Measurements from ENCODE around the gene PRTFDC1. TPM values are rescaled to one million over a fixed set of nuclear protein-coding genes. Genes with fewer than 3 reads are reported as not detected.

The PRTFDC1 gene
- total RNA-seq, 1 experiment from 2014 or later, result 22.7 TPM

GRCh38 chr10:24821986-24822385 lies 130.4 kb downstream of the PRTFDC1 start:
- Mint-ChIP-seq H3K27ac (ENCODE audit: unreplicated experiment) (no peak overlapping the region), H3K36me3 (ENCODE audit: insufficient read depth, unreplicated experiment) (no peaks in the 10 kb centered on the region), H3K4me3 (ENCODE audit: low read depth, unreplicated experiment) (no peak overlapping the region), H3K4me1 (ENCODE audit: low read depth, unreplicated experiment) (peaks cover 26% of the 10 kb centered on the region), H3K9me3 (ENCODE audit: low read depth, unreplicated experiment) (no peaks in the 10 kb centered on the region), H3K27me3 (ENCODE audit: unreplicated experiment) (no peaks in the 10 kb centered on the region)
- CTCF ChIA-PET, result no interaction called here
- BruUV-seq (replicated peaks), result no TSS peak
- intact Hi-C loops (cut with micrococcal nuclease; ENCODE audit: unreplicated experiment), result loop anchor here (5.0 kb wide), 1 partner anchor 105 kb away; no protein-coding TSS in a partner anchor
- no peak for TF ChIP-seq CTCF (IDR thresholded peaks at IDR 0.05; ENCODE audit: unreplicated experiment)
- DNase-seq, result peak; percentile 39

- H3K27ac Mint-ChIP-seq (ENCODE audit: unreplicated experiment), result no peak overlapping the region
- H3K4me1 Mint-ChIP-seq (ENCODE audit: low read depth, unreplicated experiment), result peaks cover 25% of the 10 kb centered on the region
- H3K27me3 Mint-ChIP-seq (ENCODE audit: unreplicated experiment), result no peaks in the 10 kb centered on the region
- no TSS peak for BruUV-seq (replicated peaks)
- H3K9me3 Mint-ChIP-seq (ENCODE audit: low read depth, unreplicated experiment), result no peaks in the 10 kb centered on the region
- CTCF ChIA-PET, result no interaction called here
- intact Hi-C loops (cut with micrococcal nuclease; ENCODE audit: unreplicated experiment), result no loop called here
- no peak for DNase-seq
- H3K36me3 Mint-ChIP-seq (ENCODE audit: insufficient read depth, unreplicated experiment), result no peaks in the 10 kb centered on the region
- no peak overlapping the region for H3K4me3 Mint-ChIP-seq (ENCODE audit: low read depth, unreplicated experiment)
- TF ChIP-seq CTCF (IDR thresholded peaks at IDR 0.05; ENCODE audit: unreplicated experiment), result no peak
Measured at GRCh38 chr10:24816868-24817396, 135.5 kb downstream of the PRTFDC1 start.

GRCh38 chr10:24814568-24815313 lies 137.7 kb downstream of the PRTFDC1 start:
- Mint-ChIP-seq H3K9me3 (ENCODE audit: low read depth, unreplicated experiment) (no peaks in the 10 kb centered on the region), H3K27me3 (ENCODE audit: unreplicated experiment) (no peaks in the 10 kb centered on the region), H3K27ac (ENCODE audit: unreplicated experiment) (peak overlapping the region; percentile 35), H3K4me1 (ENCODE audit: low read depth, unreplicated experiment) (peaks cover 12% of the 10 kb centered on the region), H3K36me3 (ENCODE audit: insufficient read depth, unreplicated experiment) (no peaks in the 10 kb centered on the region), H3K4me3 (ENCODE audit: low read depth, unreplicated experiment) (no peak overlapping the region)
- intact Hi-C loops (cut with micrococcal nuclease; ENCODE audit: unreplicated experiment), result no loop called here
- BruUV-seq (replicated peaks), result no TSS peak
- peak; percentile 80 for DNase-seq
- CTCF ChIA-PET, result interaction anchor here (0.6 to 1.7 kb wide), 5 partner anchors 10 to 297 kb away, joined by 3 to 6 read pairs (median 4); no protein-coding TSS in a partner anchor
- TF ChIP-seq CTCF (IDR thresholded peaks at IDR 0.05; ENCODE audit: unreplicated experiment), result no peak

- no peaks in the 10 kb centered on the region for H3K9me3 Mint-ChIP-seq (ENCODE audit: low read depth, unreplicated experiment)
- peak overlapping the region; percentile 74 for H3K27ac Mint-ChIP-seq (ENCODE audit: unreplicated experiment)
- no TSS peak for BruUV-seq (replicated peaks)
- CTCF ChIA-PET, result no interaction called here
- peaks cover 10% of the 10 kb centered on the region for H3K4me1 Mint-ChIP-seq (ENCODE audit: low read depth, unreplicated experiment)
- intact Hi-C loops (cut with micrococcal nuclease; ENCODE audit: unreplicated experiment), result no loop called here
- H3K4me3 Mint-ChIP-seq (ENCODE audit: low read depth, unreplicated experiment), result no peak overlapping the region
- H3K36me3 Mint-ChIP-seq (ENCODE audit: insufficient read depth, unreplicated experiment), result no peaks in the 10 kb centered on the region
- no peak for TF ChIP-seq CTCF (IDR thresholded peaks at IDR 0.05; ENCODE audit: unreplicated experiment)
- DNase-seq, result no peak
- H3K27me3 Mint-ChIP-seq (ENCODE audit: unreplicated experiment), result no peaks in the 10 kb centered on the region
Measured at GRCh38 chr10:24813856-24814255, 138.6 kb downstream of the PRTFDC1 start.
